ENCODE results near the gene NOB1. TPM values are rescaled to one million over a fixed set of nuclear protein-coding genes. Genes with fewer than 3 reads are reported as not detected.

The NOB1 gene
- total and polyA plus RNA-seq, 9 of the 15 experiments (the other 6 are each of a cell fraction or from before 2014, with no cell fraction given), result 42.4 to 148 (median 116) TPM

DNA sequence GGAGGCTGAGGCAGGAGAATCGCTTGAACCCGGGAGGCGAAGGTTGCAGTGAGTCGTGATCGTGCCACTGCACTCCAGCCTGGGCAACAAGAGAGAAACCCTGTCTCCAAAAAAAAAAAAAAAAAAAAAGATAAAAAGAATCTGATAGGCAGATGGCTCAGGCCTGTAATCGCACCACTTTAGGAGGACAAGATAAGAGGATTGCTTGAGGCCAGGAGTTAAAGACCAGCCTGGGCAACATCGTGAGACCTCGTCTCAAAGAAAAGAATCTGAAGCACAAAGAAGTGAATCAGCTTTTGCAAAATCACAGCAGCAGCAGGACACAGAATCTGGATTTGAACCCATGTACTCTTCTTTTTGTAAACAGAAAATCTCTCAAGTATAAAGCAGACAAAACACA lies 7.6 kb downstream of the NOB1 start (continued):
- no peak for TF ChIP-seq XRCC3 (IDR thresholded peaks at IDR 0.05)
- no peak for TF ChIP-seq ZFP30 (CRISPR knock-in tag; IDR thresholded peaks at IDR 0.05; ENCODE audit: borderline replicate concordance)
- TF ChIP-seq, protein P1, sequence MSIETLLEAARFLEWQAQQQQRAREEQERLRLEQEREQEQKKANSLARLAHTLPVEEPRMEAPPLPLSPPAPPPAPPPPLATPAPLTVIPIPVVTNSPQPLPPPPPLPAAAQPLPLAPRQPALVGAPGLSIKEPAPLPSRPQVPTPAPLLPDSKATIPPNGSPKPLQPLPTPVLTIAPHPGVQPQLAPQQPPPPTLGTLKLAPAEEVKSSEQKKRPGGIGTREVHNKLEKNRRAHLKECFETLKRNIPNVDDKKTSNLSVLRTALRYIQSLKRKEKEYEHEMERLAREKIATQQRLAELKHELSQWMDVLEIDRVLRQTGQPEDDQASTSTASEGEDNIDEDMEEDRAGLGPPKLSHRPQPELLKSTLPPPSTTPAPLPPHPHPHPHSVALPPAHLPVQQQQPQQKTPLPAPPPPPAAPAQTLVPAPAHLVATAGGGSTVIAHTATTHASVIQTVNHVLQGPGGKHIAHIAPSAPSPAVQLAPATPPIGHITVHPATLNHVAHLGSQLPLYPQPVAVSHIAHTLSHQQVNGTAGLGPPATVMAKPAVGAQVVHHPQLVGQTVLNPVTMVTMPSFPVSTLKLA (conservative IDR thresholded peaks at IDR 0.05), result no peak
- TF ChIP-seq NR4A1 (CRISPR knock-in tag; IDR thresholded peaks at IDR 0.05), result no peak
- TF ChIP-seq NR4A1 (tag; IDR thresholded peaks at IDR 0.05), result no peak
- no peak for TF ChIP-seq SRSF3 (IDR thresholded peaks at IDR 0.05; ENCODE audit: insufficient read depth, low read length)
- TF ChIP-seq, protein P2, sequence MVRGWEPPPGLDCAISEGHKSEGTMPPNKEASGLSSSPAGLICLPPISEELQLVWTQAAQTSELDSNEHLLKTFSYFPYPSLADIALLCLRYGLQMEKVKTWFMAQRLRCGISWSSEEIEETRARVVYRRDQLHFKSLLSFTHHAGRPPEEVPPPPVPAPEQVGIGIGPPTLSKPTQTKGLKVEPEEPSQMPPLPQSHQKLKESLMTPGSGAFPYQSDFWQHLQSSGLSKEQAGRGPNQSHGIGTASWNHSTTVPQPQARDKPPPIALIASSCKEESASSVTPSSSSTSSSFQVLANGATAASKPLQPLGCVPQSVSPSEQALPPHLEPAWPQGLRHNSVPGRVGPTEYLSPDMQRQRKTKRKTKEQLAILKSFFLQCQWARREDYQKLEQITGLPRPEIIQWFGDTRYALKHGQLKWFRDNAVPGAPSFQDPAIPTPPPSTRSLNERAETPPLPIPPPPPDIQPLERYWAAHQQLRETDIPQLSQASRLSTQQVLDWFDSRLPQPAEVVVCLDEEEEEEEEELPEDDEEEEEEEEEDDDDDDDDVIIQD (CRISPR knock-in tag; IDR thresholded peaks at IDR 0.05), result no peak
- no peak for TF ChIP-seq ESRRB (CRISPR knock-in tag; IDR thresholded peaks at IDR 0.05; ENCODE audit: borderline replicate concordance)
- no peak for TF ChIP-seq ZNF124 (CRISPR knock-in tag; IDR thresholded peaks at IDR 0.05)
- no peak for TF ChIP-seq ZNF589 (CRISPR knock-in tag; IDR thresholded peaks at IDR 0.05; ENCODE audit: low read depth)

Measured in K562 (cell line).